Activated CD8-positive, alpha-beta memory T cell treated with anti-CD3 and anti-CD28 coated beads for 24 hours (primary cell): Measurements from ENCODE around the gene UTP4.

Experiments used
- DNase-seq: peaks from one replicate; pipeline ENCODE4 v3.0.0-alpha.2; 2020

Gene UTP4

DNA sequence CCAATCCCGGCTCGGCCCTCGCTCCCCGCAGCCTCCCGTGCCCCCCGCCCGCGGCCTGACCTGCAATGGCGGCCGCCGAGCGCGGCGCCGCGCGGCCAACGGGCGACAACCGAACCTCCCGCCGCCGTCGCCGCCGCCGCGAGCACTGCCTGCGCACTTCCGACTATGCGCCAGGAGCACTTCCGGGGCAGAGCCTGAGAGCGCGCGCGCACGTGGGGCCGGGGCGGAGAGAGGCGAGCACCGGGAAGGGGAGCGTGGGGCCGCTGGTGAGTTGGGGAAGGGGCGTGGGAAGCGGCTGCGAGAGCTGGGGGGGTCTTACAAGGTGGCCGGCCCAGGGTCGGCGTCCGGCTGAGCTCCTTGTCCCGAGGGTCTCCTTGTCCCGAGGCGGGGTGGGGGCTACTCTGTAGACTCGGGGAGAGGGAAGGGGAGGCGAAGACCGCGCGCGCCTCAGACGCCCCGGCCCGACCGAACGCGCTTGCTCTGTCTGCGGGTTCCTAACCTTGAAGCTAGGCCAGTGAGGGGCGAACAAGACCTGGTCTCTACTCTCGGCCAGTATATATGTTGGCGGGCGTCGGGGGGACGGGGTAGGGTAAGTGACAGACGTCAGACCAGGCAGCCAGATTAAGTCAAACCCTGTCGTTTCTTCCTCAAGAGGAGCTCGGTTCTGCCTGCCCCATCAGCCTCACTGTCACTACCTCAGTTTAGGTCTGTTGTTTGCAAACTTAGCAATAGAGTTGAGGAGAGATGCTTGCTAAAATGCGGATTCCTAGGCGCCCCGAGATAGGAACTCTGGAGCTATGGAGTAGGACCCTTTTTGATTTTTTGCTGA is at the start of gene UTP4, which contains the start of gene CHTF8:
Gene UTP4, plus strand, starts transcription at position 226 of the 829 bp plus-strand sequence. CDS start 811 bp downstream, outside the sequence.
Gene CHTF8, minus strand, starts transcription at position 165 of the 829 bp plus-strand sequence. CDS start 11,130 bp downstream, outside the sequence.
- peak; percentile 93 for DNase-seq

- no peak for DNase-seq
These were observed 49.0 kb upstream of the UTP4 start for GRCh38 chr16:69083306-69083941.

- no peak for DNase-seq
These were observed 48.2 kb upstream of the UTP4 start for GRCh38 chr16:69084289-69084688.

- no peak for DNase-seq
These were observed 47.3 kb upstream of the UTP4 start for GRCh38 chr16:69085032-69085695.

DNA sequence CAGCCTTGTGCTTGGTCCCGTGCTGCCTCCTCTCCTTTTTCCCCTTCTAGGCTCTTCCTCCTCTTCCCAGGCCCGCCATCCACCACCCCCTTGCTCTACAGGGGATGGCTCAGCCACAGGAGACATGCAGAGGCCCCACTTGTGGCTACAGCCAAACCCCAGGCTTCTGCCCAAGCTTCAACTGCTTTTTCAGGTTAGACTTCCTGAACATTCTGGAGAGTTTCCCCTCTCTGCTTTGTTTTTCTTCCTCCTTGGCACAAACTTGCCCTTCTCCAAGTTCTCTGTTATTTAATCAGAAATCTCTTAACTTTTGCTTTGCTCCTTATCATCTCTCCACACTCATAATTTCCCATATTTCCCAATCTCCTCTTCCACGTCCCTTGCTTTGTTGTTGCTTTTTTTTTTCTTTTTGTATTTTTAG is 45.3 kb upstream of the UTP4 start:
- DNase-seq = no peak

GRCh38 chr16:69088684-69089083 is 43.8 kb upstream of the UTP4 start:
- DNase-seq = no peak

DNA sequence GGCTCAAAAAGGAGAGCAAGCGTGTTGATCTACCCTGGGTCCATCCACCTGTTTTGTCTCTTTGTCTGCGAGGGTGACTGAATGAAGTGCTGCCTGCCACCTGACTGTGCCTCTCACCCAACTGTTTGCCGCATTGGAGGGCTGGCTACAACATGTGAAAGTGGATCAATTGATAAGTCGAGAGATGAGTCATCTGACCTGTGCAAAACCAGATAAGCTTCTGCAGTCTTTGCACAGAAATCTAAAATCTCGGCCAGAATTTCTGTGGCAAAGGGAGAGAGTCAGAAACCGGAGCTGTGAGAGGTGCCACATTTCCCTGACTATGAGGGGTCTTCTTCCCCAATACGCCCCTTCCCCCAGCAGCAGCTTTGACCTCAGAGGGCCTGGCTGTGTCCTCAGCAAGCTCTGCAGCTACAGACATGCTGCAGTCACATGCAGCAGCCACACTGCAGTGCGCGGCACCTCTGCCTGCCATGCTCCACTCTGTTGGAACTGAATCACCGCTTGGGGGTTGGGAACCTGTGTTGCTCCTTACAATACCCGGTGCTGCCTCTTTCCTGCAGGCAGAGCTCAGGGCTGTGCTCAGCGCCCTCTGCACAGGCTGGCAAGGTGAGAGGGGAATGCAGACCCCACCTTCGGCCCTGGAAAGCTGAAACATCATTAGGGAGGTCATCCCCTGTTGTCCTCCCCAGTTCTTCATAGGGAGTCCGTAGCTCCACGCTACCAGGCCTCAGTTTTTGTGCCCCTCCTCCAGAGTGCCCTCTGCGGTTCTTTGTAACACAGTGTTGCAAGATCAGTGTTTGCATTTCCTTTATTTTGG is 43.1 kb upstream of the UTP4 start:
- DNase-seq = no peak

GRCh38 chr16:69093974-69094373 is 38.5 kb upstream of the UTP4 start:
- DNase-seq = no peak

- no peak for DNase-seq
These were observed 37.9 kb upstream of the UTP4 start for GRCh38 chr16:69094501-69094900.

DNA sequence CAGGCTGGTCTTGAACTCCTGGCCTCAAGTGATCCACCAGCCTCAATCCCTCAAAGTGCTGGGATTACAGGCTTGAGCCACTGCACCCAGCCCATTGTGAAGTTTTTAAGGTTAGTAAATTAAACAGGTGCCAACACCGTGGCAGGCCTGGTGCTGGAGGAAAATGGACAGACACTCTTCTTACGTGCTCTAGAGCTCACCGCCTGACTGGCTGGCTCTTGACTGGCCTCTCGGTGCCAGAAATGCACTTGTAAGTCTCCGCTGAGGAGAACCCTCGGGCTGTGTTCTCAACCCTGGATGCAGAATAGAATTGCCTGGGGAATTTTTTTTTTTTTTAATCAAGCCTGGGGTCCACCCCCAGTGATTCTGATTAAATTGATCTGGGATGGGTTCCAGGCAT is 37.3 kb upstream of the UTP4 start:
- DNase-seq = no peak

DNA sequence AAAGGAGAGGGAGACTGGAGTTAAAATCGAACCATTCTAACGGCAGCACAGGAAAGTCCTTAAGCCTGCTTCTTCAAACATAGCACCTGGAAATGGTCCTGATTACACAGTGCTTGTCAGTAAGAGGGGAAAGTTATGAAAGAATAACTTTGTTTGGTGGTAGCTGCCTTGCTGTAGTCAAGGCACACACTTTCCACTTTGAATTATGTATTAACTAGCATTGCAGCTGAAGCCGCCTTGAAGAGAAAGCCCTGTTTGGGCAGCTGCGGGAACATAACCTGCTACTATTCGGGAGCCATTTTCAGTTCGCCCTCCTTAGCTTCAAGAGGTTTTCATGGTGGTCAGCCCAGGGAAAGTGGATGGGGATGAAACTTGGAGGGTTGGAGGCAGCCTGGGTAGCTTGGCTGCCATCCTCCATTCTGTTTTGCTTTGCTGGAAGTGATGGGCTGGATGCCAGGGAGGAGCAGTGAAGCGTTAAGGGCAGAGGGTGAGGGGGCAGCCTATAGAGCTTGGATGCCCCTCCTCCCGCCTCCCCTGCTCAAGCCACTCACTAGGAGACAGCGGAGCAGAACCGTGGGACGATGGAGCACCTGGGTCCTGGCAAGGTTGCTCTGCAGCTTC is 32.3 kb upstream of the UTP4 start:
- no peak for DNase-seq

- DNase-seq = peak; percentile 71
These were observed 26.7 kb upstream of the UTP4 start, which contains the start of gene HAS3 for GRCh38 chr16:69105501-69106361. Gene HAS3 (plus strand): TSS chr16:69105653. CDS start chr16:69109396, 3,743 bp downstream.

- peak; percentile 62 for DNase-seq
These were observed 25.7 kb upstream of the UTP4 start for GRCh38 chr16:69106491-69107315.

- DNase-seq = no peak
These were observed 25.0 kb upstream of the UTP4 start for GRCh38 chr16:69107316-69107962.

GRCh38 chr16:69108064-69108904 is 24.2 kb upstream of the UTP4 start:
- no peak for DNase-seq

- no peak for DNase-seq
These were observed 23.6 kb upstream of the UTP4 start for GRCh38 chr16:69108905-69109252.

DNA sequence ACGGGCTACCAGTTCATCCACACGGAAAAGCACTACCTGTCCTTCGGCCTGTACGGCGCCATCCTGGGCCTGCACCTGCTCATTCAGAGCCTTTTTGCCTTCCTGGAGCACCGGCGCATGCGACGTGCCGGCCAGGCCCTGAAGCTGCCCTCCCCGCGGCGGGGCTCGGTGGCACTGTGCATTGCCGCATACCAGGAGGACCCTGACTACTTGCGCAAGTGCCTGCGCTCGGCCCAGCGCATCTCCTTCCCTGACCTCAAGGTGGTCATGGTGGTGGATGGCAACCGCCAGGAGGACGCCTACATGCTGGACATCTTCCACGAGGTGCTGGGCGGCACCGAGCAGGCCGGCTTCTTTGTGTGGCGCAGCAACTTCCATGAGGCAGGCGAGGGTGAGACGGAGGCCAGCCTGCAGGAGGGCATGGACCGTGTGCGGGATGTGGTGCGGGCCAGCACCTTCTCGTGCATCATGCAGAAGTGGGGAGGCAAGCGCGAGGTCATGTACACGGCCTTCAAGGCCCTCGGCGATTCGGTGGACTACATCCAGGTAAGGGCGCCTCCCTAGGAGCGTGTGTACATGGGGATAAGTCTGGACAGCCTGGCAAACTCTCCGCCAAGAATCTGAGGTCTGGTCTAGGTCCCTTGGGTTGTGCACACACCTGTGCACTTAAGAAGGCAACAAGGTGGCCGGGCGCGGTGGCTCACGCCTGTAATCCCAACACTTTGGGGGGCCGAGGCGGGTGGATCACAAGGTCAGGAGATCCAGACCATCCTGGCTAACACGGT is 22.8 kb upstream of the UTP4 start:
- no peak for DNase-seq

- DNase-seq = no peak
These were observed 22.0 kb upstream of the UTP4 start for GRCh38 chr16:69110406-69110805.
